Peyer's patch (tissue), 4 donors: ENCODE data around the gene FIZ1.

Experiments
- CTCF ChIP-seq, 6 experiments: fragments of 450-650 bp in 4 of 6; fragments of 200-600 bp in 2 of 6; sonication (generic) in 1 of 6; IDR thresholded peaks; one replicate each; pipeline ENCODE4 v1.5.1; 2017 to 2019; ENCODE audit warnings: antibody characterized with exemption in 6 of 6, mild to moderate bottlenecking in 3 of 6, moderate library complexity in 1 of 6
- POLR2A ChIP-seq, 2 donors: fragments of 450-650 bp; IDR thresholded peaks; one replicate each; pipeline ENCODE4 v1.5.1; 2017; ENCODE audit warnings: antibody characterized with exemption in 2 of 2, mild to moderate bottlenecking in 2 of 2, moderate library complexity in 2 of 2

- TF ChIP-seq CTCF (IDR thresholded peaks at IDR 0.05) = no peak
- no peak for TF ChIP-seq POLR2A (IDR thresholded peaks at IDR 0.05)
These were observed 21.9 kb upstream of the FIZ1 start for GRCh38 chr19:55621205-55621672.
